NCI-H2029 (cell line): ENCODE data around the gene AGXT.

Source experiments
- DNase-seq: peaks from one replicate; lab custom pipeline; 2025; lab: John Stamatoyannopoulos, UW

AGXT gene

GRCh38 chr2:240929364-240930095 lies 60.9 kb downstream of the AGXT start:
- DNase-seq: no peak
